Right renal pelvis (tissue), 4 donors: ENCODE measurements around the gene NANOS2. TPM values are rescaled to one million over a fixed set of nuclear protein-coding genes. Genes with fewer than 3 reads are reported as not detected.
A peak's percentile ranks its signal among the peaks of the same experiment; 100 is the strongest.
"Not testable (repeated sequence)": the region's sequence is repeated elsewhere in the genome, so short reads cannot be mapped to it uniquely, and the experiment has no call there.

ENCODE experiments used
- DNase-seq, 4 donors: peaks; one replicate each; pipeline ENCODE4 v3.0.0-alpha.2; 2013; ENCODE audit warnings: low read depth in 4 of 4, low spot score in 3 of 4, missing footprints in 1 of 4
- polyA plus RNA-seq, 4 donors: library from polyadenylated mRNA; unstranded; fragments of 120-200 nt; gene quantifications; one replicate each; pipeline ENCODE4 v1.2.1, GENCODE V29; 2013; ENCODE audit not compliant: insufficient read length in 4 of 4

The NANOS2 gene
- polyA plus RNA-seq, 4 donors = 0.08 TPM; not detected in 3

GRCh38 chr19:45897261-45897812 is 17.2 kb downstream of the NANOS2 start:
- no peak for DNase-seq

GRCh38 chr19:45895983-45896599 is 18.5 kb downstream of the NANOS2 start:
- not testable (repeated sequence) for DNase-seq

- DNase-seq = no peak
These were observed 19.0 kb downstream of the NANOS2 start for GRCh38 chr19:45895519-45895972.

- no peak for DNase-seq
These were observed 23.7 kb downstream of the NANOS2 start for GRCh38 chr19:45890877-45891276.

- no peak for DNase-seq
These were observed 25.2 kb downstream of the NANOS2 start for GRCh38 chr19:45889210-45889885.

GRCh38 chr19:45887200-45887710 is 27.3 kb downstream of the NANOS2 start:
- no peak for DNase-seq

GRCh38 chr19:45886427-45887199 is 28.0 kb downstream of the NANOS2 start:
- peak; percentile 88 to 93 (median 90) for DNase-seq

- DNase-seq = peak in 2 of 4 donors; percentile 90 to 92
These were observed 28.8 kb downstream of the NANOS2 start, which contains the start of gene IRF2BP1 for GRCh38 chr19:45885556-45886426. Gene IRF2BP1, minus strand, starts transcription at chr19:45886141. Its CDS starts 367 bp downstream, at chr19:45885774.

- DNase-seq = no peak
These were observed 29.7 kb downstream of the NANOS2 start for GRCh38 chr19:45884682-45885555.

GRCh38 chr19:45883881-45884681 is 30.5 kb downstream of the NANOS2 start:
- no peak for DNase-seq

GRCh38 chr19:45883586-45883880 is 31.0 kb downstream of the NANOS2 start:
- DNase-seq = no peak

GRCh38 chr19:45882652-45883585 is 31.7 kb downstream of the NANOS2 start:
- DNase-seq = peak in 1 of 4 donors; percentile 81

- DNase-seq = no peak
These were observed 32.6 kb downstream of the NANOS2 start for GRCh38 chr19:45881909-45882528.

GRCh38 chr19:45881082-45881908 is 33.3 kb downstream of the NANOS2 start:
- no peak for DNase-seq

- DNase-seq = no peak
These were observed 34.6 kb downstream of the NANOS2 start for GRCh38 chr19:45879971-45880370.

- no peak for DNase-seq
These were observed 35.5 kb downstream of the NANOS2 start for GRCh38 chr19:45879055-45879454.
